GM12878 (cell line): ENCODE results near the gene KCNH4.

Experiments used
- BHLHE40 ChIP-seq, 2 experiments: fragments of 450-650 bp in 1 of 2; IDR thresholded peaks; 2 replicates each; pipeline ENCODE4 v1.6.1; 2011 to 2017; ENCODE audit warnings: low read depth in 2 of 2, borderline replicate concordance in 1 of 2, improper control_type of control experiment in 1 of 2, low read length in 1 of 2, mild to moderate bottlenecking in 1 of 2
- CHD4 ChIP-seq: fragments of 200-600 bp; sonication (generic); IDR thresholded peaks from 2 replicates; pipeline ENCODE4 v1.6.1; 2016; ENCODE audit warnings: mild to moderate bottlenecking
- EGR1 ChIP-seq, 2 experiments: IDR thresholded peaks; 1 replicate in 1 of 2; 2 replicates in 1 of 2; pipeline ENCODE4 v1.6.1; 2011 to 2012; ENCODE audit warnings: low read depth in 2 of 2, low read length in 2 of 2, borderline replicate concordance in 1 of 2, mild to moderate bottlenecking in 1 of 2, moderate library complexity in 1 of 2
- HCFC1 ChIP-seq: fragments of 150-350 bp; IDR thresholded peaks from 2 replicates; pipeline ENCODE4 v1.6.1; 2014; ENCODE audit warnings: low read length
- JUND ChIP-seq: IDR thresholded peaks from 2 replicates; pipeline ENCODE4 v1.6.1; 2012; ENCODE audit warnings: low read depth, mild to moderate bottlenecking, low read length, improper control_type of control experiment, moderate library complexity
- POLR2A ChIP-seq: IDR thresholded peaks from 2 replicates; pipeline ENCODE4 v1.6.1; 2011; ENCODE audit warnings: low read depth, mild to moderate bottlenecking, low read length
- RCOR1 ChIP-seq: conservative IDR thresholded peaks from 2 replicates; pipeline ENCODE4 v1.6.1; 2012; ENCODE audit warnings: low read depth, low read length, improper control_type of control experiment
- SPI1 ChIP-seq: IDR thresholded peaks from 2 replicates; pipeline ENCODE4 v1.6.1; 2011; ENCODE audit warnings: low read depth, mild to moderate bottlenecking, low read length, moderate library complexity, borderline replicate concordance; ENCODE audit not compliant: insufficient read depth
- SREBF2 ChIP-seq: IDR thresholded peaks from 2 replicates; pipeline ENCODE4 v1.6.1; 2012; ENCODE audit warnings: mild to moderate bottlenecking, low read length
- TF ChIP-seq, protein P1 (sequence below), 3 experiments: IDR thresholded peaks in 2 of 3; conservative IDR thresholded peaks in 1 of 3; 2 replicates each; pipeline ENCODE4 v1.5.1; 2011; ENCODE audit warnings: low read depth in 3 of 3, low read length in 3 of 3, mild to moderate bottlenecking in 3 of 3, control low read depth in 2 of 3, moderate library complexity in 2 of 3, inconsistent platforms in 1 of 3, mixed read lengths in 1 of 3; ENCODE audit not compliant: control insufficient read depth in 2 of 3, insufficient read depth in 1 of 3; ENCODE audit errors: extremely low read depth in 1 of 3

DNA sequence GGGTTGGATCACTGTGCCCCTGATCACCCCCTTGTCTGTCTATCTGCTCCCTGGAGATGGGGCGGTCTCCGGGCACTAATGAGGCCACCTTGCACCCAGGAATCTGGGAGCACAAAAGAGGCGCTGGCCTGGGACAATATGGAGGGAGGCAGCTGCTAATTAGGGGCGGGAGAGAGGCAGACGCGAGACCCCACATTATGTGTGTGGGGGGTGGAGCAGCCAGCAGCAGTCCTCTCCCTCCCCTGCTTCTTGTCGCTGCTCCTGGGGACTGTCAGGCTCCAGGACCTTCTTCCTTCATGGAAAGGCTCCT, 4.6 kb upstream of the KCNH4 start:
- TF ChIP-seq, protein P1, sequence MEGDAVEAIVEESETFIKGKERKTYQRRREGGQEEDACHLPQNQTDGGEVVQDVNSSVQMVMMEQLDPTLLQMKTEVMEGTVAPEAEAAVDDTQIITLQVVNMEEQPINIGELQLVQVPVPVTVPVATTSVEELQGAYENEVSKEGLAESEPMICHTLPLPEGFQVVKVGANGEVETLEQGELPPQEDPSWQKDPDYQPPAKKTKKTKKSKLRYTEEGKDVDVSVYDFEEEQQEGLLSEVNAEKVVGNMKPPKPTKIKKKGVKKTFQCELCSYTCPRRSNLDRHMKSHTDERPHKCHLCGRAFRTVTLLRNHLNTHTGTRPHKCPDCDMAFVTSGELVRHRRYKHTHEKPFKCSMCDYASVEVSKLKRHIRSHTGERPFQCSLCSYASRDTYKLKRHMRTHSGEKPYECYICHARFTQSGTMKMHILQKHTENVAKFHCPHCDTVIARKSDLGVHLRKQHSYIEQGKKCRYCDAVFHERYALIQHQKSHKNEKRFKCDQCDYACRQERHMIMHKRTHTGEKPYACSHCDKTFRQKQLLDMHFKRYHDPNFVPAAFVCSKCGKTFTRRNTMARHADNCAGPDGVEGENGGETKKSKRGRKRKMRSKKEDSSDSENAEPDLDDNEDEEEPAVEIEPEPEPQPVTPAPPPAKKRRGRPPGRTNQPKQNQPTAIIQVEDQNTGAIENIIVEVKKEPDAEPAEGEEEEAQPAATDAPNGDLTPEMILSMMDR (IDR thresholded peaks at IDR 0.05 in 2 of 3, conservative IDR thresholded peaks at IDR 0.05 in 1 of 3; ENCODE audit: control insufficient read depth in 2 of 3, extremely low read depth in 1 of 3, insufficient read depth in 1 of 3, low read depth in 3 of 3, low read length in 3 of 3), result no peak
- TF ChIP-seq RCOR1, result no peak
- no peak for TF ChIP-seq EGR1 (IDR thresholded peaks at IDR 0.05; ENCODE audit: borderline replicate concordance in 1 of 2, low read depth in 2 of 2, low read length in 2 of 2)
- TF ChIP-seq SPI1, result no peak
- no peak for TF ChIP-seq HCFC1
- no peak for TF ChIP-seq POLR2A
- TF ChIP-seq CHD4, result no peak
- TF ChIP-seq SREBF2, result no peak
- no peak for TF ChIP-seq BHLHE40 (IDR thresholded peaks at IDR 0.05; ENCODE audit: borderline replicate concordance in 1 of 2, low read depth in 2 of 2, low read length in 1 of 2)
- TF ChIP-seq JUND, result no peak
